Measurements from ENCODE around the gene CEP250.

The CEP250 gene, protein sequence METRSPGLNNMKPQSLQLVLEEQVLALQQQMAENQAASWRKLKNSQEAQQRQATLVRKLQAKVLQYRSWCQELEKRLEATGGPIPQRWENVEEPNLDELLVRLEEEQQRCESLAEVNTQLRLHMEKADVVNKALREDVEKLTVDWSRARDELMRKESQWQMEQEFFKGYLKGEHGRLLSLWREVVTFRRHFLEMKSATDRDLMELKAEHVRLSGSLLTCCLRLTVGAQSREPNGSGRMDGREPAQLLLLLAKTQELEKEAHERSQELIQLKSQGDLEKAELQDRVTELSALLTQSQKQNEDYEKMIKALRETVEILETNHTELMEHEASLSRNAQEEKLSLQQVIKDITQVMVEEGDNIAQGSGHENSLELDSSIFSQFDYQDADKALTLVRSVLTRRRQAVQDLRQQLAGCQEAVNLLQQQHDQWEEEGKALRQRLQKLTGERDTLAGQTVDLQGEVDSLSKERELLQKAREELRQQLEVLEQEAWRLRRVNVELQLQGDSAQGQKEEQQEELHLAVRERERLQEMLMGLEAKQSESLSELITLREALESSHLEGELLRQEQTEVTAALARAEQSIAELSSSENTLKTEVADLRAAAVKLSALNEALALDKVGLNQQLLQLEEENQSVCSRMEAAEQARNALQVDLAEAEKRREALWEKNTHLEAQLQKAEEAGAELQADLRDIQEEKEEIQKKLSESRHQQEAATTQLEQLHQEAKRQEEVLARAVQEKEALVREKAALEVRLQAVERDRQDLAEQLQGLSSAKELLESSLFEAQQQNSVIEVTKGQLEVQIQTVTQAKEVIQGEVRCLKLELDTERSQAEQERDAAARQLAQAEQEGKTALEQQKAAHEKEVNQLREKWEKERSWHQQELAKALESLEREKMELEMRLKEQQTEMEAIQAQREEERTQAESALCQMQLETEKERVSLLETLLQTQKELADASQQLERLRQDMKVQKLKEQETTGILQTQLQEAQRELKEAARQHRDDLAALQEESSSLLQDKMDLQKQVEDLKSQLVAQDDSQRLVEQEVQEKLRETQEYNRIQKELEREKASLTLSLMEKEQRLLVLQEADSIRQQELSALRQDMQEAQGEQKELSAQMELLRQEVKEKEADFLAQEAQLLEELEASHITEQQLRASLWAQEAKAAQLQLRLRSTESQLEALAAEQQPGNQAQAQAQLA (N-terminal part only)

DNA sequence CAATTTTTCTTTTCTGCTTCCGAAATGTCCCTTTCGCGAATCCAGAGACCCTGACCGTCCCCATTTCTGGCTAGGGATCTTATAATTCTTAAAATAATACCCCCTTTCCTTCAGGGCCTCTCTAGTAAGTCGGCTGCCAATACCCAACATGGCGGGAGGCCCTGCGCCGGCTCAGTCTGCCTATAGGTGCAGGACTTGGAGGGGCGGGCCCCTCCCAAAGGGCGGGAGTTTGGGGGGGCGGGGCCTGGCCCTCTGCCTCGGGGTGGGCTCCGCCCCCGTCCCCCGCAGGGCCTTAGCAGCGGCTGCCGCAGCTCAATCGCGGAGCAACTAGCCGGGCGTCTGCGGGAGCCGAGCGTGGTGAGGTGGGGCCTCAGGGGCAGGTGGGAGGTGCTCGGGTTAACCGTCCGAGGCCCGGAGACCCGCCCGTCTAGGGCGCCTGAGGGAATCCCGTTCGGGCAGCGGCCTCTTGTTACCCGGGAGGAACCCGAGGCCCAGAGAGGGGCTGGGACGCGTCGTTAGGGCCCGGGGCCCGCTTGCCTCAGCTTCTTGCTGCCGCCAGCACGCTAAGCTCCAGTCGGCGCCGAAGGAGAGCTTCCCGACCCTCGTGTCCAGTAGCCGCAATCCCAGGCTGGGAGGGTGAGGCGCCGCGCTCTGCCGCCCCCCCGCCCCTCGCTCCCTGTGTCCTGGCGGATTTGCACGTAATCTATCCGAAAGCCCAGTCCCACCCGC lies at the start of gene CEP250:
TSS of gene CEP250 (plus strand) at position 718 of the 729 bp plus-strand sequence. CDS start 6,770 bp downstream, outside the sequence.
- FAIRE-seq: peak; percentile 80
- DNase-seq (ENCODE audit: insufficient read length, low spot score): peak; percentile 94

DNA sequence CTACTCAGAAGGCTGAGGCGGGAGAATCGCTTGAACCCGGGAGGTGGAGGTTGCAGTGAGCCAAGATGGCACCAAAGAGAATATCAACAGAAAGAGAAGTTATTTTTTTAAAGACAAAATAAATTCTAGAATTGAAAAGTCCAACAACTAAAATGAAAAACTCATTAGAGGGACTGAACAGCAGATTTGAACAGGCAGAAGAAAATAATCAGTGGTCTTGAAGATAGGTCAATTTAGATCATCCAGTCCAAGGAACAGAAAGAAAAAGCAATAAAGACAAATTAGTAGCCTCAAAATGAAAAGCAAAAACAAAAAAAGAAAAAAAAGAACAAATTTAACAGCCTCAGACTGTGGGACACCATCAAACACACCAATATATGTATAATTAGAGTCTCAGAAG lies 49.6 kb upstream of the CEP250 start:
- FAIRE-seq (no peak), DNase-seq (ENCODE audit: insufficient read length, low spot score) (no peak)

DNA sequence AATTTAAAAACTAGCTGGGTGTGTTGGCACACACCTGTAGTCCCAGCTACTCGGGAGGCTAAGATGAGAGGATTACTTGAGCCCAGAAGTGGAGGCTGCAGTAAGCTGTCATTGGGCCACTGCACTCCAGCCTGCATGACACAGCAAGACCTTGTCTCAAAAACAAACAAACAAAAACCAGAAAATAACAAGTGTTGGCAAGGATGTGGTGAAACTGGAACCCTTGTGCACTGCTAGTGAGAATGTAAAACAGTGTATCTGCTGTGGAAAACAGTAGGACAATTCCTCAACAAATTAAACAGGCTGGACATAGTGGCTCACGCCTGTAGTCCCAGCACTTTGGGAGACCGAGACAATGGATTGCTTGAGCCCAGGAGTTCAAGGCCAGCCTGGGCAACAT lies 47.1 kb upstream of the CEP250 start:
- no peak for DNase-seq (ENCODE audit: insufficient read length, low spot score)
- FAIRE-seq: no peak

DNA sequence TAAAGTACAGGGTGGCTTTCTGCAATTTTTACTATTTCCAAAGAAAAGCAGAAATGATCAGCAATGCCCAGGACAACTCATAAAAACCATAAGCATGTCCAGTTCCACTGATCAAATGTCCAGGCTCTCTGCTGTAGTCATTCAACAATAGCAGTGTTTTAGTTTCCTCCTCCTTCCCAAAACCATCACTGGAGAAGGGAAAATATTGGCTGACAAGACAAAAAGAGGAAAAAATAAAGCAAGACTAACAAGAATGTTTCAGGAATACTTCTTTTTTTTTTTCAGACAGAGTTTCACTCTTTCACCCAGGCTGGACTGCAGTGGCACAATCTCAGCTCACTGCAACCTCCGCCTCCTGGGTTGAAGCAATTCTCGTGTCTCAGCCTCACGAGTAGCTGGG lies 45.9 kb upstream of the CEP250 start:
- DNase-seq (ENCODE audit: insufficient read length, low spot score) (no peak), FAIRE-seq (no peak)

DNA sequence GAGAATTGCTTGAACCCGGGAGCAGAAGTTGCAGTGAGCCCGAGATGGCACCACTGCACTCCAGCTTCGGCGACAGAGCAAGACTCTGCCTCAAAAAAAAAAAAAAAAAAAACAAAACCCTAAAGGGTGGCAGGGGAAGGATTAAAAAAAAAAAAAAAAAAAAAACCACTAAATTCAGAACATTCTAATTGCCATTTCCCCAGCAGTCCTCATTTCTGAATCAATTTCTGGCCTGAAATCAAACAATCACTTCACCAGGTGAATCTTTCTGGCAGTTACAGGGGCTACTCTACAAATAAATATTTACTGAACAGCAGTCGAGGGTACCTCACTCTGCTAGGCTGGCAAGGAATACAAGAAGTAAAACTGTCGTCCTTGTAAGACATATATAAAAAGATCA lies 44.8 kb upstream of the CEP250 start:
- FAIRE-seq (no peak), DNase-seq (ENCODE audit: insufficient read length, low spot score) (no peak)

DNA sequence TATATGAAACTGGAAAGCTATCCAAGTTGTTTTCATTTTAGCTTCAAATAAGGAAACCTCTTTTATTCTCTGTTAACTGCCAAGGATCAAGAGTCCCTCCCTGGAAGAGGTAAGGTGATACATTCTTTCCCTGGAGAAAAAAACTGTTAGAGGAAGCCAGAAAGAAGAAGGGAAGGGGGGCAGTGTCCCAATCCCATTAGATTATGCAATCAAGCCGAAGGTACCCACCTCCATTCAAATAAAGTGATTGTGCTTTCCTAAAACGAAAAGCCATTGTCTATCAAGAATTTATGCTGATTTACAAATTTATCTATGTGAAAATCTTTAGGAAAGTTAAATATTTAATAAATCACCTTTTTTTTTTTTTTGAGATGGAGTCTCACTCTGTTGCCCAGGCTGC lies 34.1 kb upstream of the CEP250 start:
- FAIRE-seq: no peak
- DNase-seq (ENCODE audit: insufficient read length, low spot score): no peak

DNA sequence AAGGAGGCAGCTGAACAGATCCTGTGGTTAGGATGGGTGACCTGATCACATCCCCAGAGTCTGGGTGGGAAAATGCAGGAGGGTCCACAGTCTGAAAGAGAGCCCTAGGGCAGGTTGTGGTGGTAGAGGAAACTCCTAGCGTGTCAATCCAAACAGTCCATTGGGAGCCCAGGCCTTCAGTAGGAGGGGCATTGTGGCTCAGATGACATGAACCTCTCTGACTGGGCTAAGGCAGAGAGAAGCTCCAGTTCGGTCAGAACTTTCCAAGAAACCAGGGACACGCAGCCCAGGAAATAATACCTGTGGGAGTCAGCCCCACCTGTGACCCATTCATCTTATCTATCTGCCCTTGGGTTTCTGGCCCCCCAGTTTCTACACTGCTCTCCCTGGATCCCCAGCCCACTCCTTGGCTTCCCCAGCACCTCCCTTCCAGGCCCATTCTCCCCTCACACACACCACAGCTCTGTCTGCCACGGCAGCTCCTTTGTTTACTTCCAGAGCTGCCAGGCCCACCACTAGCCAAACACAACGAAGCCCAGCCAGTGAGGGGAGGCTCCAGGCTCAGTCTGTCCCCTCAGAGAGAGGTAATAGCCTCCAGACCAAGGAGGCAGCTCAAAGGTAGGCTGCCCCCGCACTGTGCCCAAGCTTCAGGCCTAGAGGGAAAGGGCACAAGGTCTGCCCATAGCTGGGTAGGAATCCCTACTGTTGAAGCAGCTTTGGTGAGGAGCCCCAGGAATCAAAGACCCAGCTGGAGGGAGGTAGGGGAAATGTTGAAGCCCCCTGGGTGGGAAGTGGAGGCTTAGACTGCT lies 23.6 kb upstream of the CEP250 start:
- FAIRE-seq: no peak
- no peak for DNase-seq (ENCODE audit: insufficient read length, low spot score)

DNA sequence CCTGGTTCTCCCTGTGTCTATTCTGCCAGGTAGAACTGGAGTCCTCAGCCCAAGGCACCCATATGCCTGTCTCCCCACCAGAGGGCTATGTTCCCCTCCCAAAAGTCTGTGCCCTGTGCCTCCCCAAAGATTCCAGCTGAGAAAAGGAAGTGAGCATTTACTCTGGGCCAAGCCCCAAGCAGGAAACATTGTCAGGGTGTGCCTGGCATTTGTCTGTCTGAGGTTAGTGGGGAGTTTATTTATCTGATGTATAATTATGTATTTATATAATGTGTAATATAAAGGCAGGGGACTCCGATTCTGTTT lies 23.0 kb upstream of the CEP250 start:
- FAIRE-seq (no peak), DNase-seq (ENCODE audit: insufficient read length, low spot score) (no peak)

DNA sequence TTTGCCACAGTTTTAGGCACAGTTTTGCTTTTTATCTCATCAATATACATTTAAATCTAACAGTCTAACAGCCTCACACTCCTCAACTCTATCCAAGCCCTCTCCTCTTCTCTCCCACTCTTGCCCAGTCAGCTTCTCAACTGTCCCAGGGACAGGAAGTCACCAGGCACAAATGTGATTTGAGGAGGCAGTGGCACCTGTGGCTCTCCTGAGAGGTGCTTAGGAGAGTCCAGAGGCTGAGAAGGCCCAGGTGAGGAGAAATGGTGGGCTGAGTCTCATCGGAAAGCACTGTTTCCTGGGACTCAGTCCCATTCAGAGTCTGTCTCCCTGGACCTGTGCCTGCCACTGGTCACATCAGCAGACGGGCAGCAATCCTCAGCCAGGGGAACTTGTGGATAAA lies 22.1 kb upstream of the CEP250 start:
- no peak for FAIRE-seq
- no peak for DNase-seq (ENCODE audit: insufficient read length, low spot score)

DNA sequence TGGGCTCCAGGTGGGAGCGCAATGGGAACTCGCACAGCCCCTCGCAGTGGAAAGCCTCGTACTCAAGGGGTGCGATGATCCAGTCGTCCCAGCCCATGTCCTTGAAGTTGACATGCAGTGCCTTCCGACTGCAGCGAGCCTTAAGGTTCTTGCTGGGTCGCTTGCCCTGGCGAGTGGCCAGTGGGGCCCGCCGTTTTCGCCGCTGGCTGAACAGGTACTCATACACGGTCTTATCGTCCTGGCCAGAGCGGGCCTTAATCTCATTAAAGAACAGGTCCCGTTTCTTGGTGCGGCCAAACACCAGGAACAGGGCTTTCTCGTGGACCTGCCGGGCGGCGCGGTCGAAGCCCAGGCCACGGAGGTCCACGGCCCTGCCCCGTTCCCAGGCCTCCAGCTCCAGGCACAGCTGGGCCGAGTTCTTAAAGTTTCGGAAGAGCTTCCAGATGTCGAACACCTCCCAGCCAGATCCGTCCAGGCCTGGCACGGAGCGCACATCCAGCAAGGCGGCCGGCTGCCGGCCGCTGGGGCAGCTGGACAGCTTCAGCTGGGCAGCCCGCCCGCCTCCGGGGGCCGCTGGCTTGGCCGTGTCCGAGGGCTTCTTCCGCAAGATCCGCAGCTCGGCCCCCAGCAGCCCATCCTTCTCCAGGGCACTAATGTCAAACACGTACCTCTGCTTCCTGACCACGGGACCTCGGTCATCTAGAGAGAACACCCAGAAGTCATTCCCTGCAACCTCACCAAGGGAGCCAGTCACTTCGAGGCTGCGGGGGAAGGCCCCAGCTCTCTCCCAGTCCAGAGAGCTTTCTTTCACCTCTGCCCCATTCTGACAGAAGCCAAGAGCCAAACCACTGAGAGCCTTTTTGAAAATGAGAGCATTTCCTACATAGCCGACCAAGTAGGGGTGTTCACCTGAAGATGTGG lies 21.1 kb upstream of the CEP250 start:
- FAIRE-seq: no peak

DNA sequence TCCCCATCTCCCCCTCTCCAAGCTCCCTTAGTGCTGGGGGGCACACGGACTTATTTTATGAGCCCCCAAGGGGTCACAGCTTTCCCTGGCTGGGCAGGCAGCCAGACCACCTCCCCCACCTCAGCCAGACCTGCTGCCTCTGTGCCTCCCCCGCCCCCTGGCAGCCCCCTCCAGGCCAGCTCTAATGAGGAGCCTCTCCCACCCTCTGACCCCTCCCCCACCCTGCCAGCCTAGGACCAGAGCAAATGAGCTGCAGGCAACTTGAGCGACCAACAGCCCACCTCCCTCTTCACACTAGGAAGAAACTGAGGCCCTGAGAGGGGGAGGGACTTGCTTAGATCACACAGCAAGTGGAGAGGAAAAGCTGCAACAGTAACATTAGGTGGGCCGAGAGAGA lies 19.2 kb upstream of the CEP250 start:
- DNase-seq (ENCODE audit: insufficient read length, low spot score) (no peak), FAIRE-seq (no peak)

More for the DNA sequence above, 21.1 kb upstream of the CEP250 start:
- DNase-seq (ENCODE audit: insufficient read length, low spot score): no peak

DNA sequence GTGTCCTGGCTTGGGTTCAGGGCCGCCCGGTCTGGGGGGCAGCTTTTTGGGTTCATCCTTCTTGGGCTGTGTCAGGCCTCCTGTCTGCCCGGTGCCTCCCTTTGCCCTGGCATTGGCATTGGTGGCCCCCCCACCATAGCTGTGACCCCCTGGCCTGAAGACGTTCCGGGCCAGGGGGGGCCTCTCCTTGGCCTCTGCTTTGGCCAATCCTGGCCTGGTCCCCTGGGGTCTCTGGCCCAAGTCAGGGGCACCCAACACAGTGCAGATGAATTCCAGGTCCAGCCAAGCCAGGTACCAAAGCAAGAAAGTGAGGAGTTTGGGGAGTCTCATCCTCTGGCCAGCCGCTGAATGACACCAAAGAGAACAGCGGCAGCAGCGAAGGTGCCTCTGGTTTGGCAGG lies 17.8 kb upstream of the CEP250 start:
- no peak for DNase-seq (ENCODE audit: insufficient read length, low spot score)
- no peak for FAIRE-seq

DNA sequence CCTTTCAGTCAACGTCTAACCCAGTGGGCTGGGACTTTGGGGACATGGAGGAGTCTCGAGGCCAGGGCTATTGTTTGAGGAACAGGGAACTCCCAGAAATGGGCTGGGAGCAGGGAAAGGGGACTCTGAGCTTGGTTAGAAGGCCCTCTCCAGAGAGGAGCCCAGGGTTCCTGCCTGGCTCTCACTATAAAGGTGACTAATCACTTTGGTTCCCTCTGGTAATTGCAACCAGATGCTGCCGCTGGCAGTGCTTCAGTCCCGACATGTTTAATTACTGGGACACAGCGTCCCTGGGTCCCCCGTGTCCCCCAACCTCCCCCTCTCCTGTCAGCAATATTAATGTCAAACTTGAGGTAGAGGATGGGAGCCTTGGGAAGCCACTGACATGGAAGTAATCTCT lies 12.4 kb upstream of the CEP250 start:
- DNase-seq (ENCODE audit: insufficient read length, low spot score) (peak; percentile 75), FAIRE-seq (no peak)

DNA sequence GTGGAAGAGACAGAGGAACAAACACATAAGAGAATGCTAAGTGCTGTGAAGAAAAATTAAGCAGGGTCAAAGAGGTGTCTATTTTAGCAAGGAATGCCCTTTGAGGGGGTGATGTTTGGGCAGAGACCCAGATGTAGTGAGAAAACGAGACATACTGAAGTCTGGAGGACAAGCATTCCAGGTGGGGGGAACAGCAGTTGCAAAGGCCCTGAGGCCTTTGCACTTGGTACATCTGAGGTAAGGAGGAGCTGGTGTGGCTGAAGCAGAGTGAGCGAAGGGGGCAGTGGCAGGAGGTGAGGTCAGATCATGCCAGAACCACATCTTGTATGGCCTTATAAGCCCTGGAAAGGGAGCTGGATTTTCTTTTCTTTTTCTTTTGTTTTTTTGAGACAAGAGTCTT lies 11.2 kb upstream of the CEP250 start:
- DNase-seq (ENCODE audit: insufficient read length, low spot score) (no peak), FAIRE-seq (no peak)

DNA sequence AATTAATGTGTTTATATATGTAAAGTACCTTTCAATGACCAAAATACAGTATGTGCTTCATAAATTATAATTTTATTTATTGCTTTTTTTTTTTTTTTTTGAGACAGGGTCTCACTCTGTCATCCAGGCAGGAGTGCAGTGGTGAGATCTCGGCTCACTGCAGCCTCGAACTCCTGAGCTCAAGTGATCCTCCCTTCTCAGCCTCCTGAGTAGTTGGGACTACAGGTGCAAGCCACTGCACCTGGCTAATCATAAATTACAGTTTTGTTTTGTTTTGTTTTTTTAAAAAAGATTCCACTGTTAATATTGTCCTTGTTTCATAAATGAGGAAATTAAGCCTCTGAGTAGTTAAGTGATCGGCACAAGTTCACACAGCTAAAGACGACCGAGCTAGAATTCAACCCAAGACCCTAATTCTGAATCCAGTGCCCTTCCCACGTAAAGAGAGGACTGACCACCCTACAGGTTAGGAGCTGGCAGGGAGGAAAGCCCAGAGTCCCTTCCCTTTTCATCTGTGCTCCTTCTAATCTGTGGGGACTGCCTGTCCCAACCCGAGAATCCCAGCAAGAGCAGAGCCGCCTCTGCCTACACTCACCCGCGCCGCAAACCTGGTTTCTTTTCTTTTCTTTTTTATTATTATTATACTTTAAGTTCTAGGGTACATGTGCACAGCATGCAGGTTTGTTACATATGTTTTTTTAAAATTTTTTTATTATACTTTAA lies 8.9 kb upstream of the CEP250 start:
- FAIRE-seq: no peak
- DNase-seq (ENCODE audit: insufficient read length, low spot score): no peak

DNA sequence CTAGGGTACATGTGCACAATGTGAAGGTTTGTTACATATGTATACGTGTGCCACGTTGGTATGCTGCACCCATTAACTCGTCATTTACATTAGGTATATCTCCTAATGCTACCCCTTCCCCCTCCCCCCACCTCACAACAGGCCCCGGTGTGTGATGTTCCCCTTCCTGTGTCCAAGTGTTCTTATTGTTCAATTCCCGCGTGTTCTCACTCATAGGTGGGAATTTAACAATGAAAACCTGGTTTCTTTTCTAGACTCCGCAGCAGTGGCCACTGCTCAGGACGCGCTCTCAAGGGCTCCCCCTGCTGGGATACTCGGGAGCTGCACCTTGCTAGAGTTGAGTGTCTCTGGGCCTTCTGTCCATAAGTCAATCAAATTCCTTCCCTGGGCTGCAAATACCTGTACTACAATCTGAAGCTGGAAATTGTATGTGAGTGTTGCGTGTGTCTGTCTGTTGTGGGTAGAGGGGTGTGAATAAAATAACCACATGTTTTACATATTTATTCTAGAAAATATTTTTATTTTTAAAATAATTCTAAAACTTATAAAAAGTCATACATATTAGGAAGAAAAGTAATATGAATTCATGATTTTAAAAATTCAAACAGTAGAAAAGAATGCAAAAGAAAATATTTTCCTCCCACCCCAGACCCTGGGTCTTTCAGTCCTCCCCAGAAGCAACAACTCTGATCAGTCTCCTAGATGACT lies 8.2 kb upstream of the CEP250 start:
- DNase-seq (ENCODE audit: insufficient read length, low spot score): peak; percentile 84
- no peak for FAIRE-seq

DNA sequence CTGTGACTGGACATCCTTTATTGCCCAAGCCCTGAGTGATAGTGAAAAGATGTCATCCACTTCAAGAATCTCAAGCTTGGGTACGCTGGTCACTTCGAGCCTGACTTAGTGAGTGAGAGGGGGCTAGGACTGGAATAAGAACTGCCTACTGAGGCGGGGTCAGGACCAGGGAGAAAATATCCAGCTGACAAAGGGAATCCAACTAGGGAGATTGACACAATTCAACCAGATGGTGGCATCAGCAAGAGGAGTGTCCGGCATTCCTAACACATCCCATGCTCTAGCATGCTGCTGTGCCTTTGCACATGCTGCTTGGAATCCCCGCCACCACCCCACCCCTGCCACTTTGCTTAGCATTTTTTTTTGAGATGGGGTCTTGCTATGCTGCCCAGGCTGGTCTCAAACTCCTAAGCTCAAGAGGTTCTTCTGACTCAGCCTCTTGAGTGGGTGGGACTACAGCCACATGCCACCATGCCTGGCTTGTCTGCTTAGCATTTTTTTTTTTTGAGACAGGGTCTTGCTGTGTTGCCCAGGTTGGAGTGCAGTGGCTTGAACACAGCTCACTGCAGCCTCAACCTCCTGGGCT lies 6.5 kb upstream of the CEP250 start:
- DNase-seq (ENCODE audit: insufficient read length, low spot score) (no peak), FAIRE-seq (no peak)
